Muscle of leg (tissue), 11 donors: ENCODE results near the gene ERN1. TPM values are rescaled to one million over a fixed set of nuclear protein-coding genes. Genes with fewer than 3 reads are reported as not detected.
A peak's percentile ranks its signal among the peaks of the same experiment; 100 is the strongest.

Experiments used
- DNase-seq: peaks from one replicate; pipeline ENCODE4 v3.0.0; 2013
- H3K27ac ChIP-seq: one replicate; pipeline ENCODE4 v1.5.1; 2013; ENCODE audit warnings: mild to moderate bottlenecking, low read length, control low read depth
- H3K27me3 ChIP-seq: one replicate; pipeline ENCODE4 v1.6.1; 2013; ENCODE audit warnings: low read length; ENCODE audit not compliant: control insufficient read depth, insufficient read depth
- H3K36me3 ChIP-seq: one replicate; pipeline ENCODE4 v1.6.1; 2013; ENCODE audit warnings: low read length; ENCODE audit not compliant: control insufficient read depth, insufficient read depth
- H3K4me1 ChIP-seq: one replicate; pipeline ENCODE4 v1.6.1; 2013; ENCODE audit warnings: low read length; ENCODE audit not compliant: control insufficient read depth, insufficient read depth
- H3K4me3 ChIP-seq: one replicate; pipeline ENCODE4 v1.5.1; 2013; ENCODE audit warnings: low read length, control low read depth
- H3K9me3 ChIP-seq: replicated peaks from 2 replicates; pipeline ENCODE4 v1.6.1; 2013; ENCODE audit warnings: low read depth, low read length; ENCODE audit not compliant: control insufficient read depth
- WGBS: methylation state at CpG from one replicate; pipeline ENCODE4 v1.1.5; 2013; ENCODE audit warnings: missing lambda C conversion rate; ENCODE audit not compliant: insufficient coverage; 5-methylcytosine and 5-hydroxymethylcytosine counted together
- polyA plus RNA-seq, 8 donors: library from polyadenylated mRNA; unstranded; fragments of 120-200 nt; gene quantifications; one replicate each; pipeline versions ENCODE4 v1.2.1 to v1.2.3, GENCODE V29; 2013; ENCODE audit warnings: inconsistent platforms in 1 of 8, low replicate concordance in 1 of 8; ENCODE audit not compliant: insufficient read length in 8 of 8, insufficient read depth in 1 of 8
- total RNA-seq: library from RNA; stranded (reverse); fragments of 120-200 nt; gene quantifications from one replicate; pipeline ENCODE4 v1.2.4, GENCODE V29; 2013

The ERN1 gene
- total and polyA plus RNA-seq, 9 donors, result 3.4 to 5.7 (median 4.8) TPM

DNA sequence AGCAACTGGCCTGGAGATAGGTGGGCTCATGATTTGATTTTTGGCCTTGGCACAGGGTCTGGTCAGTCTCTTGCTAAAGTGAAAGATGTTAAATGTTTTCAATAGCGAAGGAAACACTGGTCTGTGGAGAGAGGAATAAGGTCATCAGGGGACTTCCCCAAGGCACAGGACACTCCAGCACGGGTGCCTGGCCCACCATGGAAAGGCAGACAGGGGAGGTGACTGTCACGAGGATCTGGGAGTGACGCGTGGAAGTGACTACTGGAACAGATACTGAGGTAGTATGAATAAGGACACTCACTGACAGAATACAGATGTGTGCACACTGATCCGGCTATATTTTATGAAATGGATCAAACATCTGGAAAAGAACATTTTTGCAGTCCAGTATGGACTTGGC is 92.8 kb downstream of the ERN1 start:
- WGBS, result 75% methylated on average over 5 of the region's 6 CpGs
- no peaks in the 10 kb centered on the region for H3K4me1 ChIP-seq

GRCh38 chr17:64036198-64036922 is 93.6 kb downstream of the ERN1 start:
- peaks cover under 1% of the 10 kb centered on the region for H3K36me3 ChIP-seq
- no peaks in the 10 kb centered on the region for H3K4me1 ChIP-seq
- H3K27ac ChIP-seq, result no peak overlapping the region
- H3K27me3 ChIP-seq, result no peaks in the 10 kb centered on the region
- H3K9me3 ChIP-seq, result no peaks in the 10 kb centered on the region
- no peak overlapping the region for H3K4me3 ChIP-seq
- DNase-seq, result no peak
- WGBS, result 77% methylated on average over 9 of the region's 14 CpGs

More for the DNA sequence above, 92.8 kb downstream of the ERN1 start:
- Histone ChIP-seq H3K27ac (no peak overlapping the region), H3K27me3 (no peaks in the 10 kb centered on the region), H3K9me3 (no peaks in the 10 kb centered on the region), H3K36me3 (peaks cover 4% of the 10 kb centered on the region), H3K4me3 (no peak overlapping the region)
- DNase-seq, result no peak

- Histone ChIP-seq H3K9me3 (no peaks in the 10 kb centered on the region), H3K27ac (no peak overlapping the region), H3K4me1 (no peaks in the 10 kb centered on the region), H3K4me3 (no peak overlapping the region), H3K36me3 (no peaks in the 10 kb centered on the region), H3K27me3 (no peaks in the 10 kb centered on the region)
- DNase-seq, result no peak
- WGBS, result 82% methylated on average over 3 of the region's 4 CpGs
Observed at GRCh38 chr17:64032081-64032480, 97.9 kb downstream of the ERN1 start.

DNA sequence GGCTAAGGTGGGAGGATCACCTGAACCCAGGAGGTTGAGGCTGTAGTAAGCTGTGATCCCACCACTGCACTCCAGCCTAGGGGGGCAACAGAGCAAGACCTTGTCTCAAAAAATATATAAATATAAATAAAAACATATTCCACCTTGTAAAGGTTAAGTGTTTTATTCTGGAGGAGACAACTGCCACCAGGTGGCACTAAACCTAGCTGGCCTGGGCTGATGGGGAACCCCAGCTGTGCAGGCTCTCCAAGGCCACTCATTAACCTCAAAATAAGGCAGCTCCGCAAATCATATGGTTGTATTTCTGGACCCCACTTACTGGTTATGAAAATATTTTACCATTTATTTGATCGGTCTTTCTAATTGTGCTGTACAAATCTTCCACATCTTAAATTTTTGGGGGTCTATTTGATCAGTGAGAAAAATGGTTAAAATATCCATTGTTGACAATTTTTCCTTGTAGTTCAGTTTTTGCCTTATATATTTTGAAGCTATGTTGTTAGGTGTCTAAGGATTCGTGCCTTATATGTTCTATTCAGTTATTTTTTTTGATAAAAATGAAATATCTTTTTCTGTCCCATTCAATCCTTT is 101.0 kb downstream of the ERN1 start:
- H3K4me1 ChIP-seq, result peaks cover 5% of the 10 kb centered on the region
- no peaks in the 10 kb centered on the region for H3K27me3 ChIP-seq
- no peaks in the 10 kb centered on the region for H3K36me3 ChIP-seq
- DNase-seq, result peak; percentile 66
- no peak overlapping the region for H3K27ac ChIP-seq
- no CpG with 5 or more reads among the region's 3 CpGs for WGBS
- no peaks in the 10 kb centered on the region for H3K9me3 ChIP-seq
- H3K4me3 ChIP-seq, result no peak overlapping the region

GRCh38 chr17:64025732-64026294 is 104.1 kb downstream of the ERN1 start:
- DNase-seq, result peak; percentile 68
- Histone ChIP-seq H3K36me3 (no peaks in the 10 kb centered on the region), H3K27ac (no peak overlapping the region), H3K9me3 (no peaks in the 10 kb centered on the region), H3K4me3 (no peak overlapping the region), H3K27me3 (no peaks in the 10 kb centered on the region), H3K4me1 (peaks cover 6% of the 10 kb centered on the region)
- WGBS, result 4% methylated on average over 19 of the region's 21 CpGs

DNA sequence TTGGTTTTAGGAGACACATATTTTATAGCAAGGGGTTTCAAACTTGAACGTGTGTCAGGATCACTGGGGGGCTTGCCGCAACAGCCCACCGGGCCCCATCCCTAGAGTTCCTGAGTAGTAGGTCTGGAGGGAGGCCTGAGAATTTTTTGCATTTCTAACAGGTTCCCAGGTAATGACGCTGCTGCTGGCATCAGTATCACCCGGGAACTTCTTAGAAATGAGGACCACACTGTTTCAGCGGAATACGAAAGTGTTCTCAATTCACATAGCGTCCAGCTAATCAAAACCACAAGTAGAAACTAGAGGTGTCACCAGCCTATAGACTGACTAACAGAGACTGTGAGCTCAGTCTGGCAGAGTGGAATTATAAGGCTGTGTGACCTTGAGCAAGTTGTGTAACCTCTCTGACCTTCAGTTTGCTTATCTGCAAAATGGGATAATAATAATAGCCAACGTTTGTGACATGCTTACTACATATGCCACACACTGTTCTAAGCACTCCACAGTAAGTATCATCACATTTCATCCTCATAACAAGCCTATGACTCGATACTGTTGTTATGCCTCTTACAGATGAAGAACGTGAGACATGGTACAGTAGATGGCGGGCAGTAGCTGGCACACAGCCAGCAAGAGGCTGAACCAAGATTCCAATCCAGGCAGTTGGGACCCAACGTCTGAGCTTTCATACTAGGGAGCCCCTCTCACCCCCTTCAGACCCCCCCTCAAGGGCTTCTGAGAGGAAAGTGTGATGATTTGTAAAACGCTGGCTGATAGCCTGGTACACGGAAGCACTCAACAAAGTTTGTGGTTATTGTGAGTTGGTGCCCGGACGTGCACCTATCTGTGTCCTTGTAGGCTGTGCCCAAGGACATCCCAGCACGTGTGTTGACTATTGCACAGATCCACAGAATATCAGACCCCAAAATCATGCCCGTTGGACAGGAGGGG is 104.9 kb downstream of the ERN1 start:
- DNase-seq, result no peak
- 79% methylated on average over 11 of the region's 19 CpGs for WGBS
- Histone ChIP-seq H3K27ac (peak overlapping the region; percentile 44), H3K27me3 (no peaks in the 10 kb centered on the region), H3K4me3 (no peak overlapping the region), H3K4me1 (peaks cover 11% of the 10 kb centered on the region), H3K9me3 (no peaks in the 10 kb centered on the region), H3K36me3 (no peaks in the 10 kb centered on the region)

DNA sequence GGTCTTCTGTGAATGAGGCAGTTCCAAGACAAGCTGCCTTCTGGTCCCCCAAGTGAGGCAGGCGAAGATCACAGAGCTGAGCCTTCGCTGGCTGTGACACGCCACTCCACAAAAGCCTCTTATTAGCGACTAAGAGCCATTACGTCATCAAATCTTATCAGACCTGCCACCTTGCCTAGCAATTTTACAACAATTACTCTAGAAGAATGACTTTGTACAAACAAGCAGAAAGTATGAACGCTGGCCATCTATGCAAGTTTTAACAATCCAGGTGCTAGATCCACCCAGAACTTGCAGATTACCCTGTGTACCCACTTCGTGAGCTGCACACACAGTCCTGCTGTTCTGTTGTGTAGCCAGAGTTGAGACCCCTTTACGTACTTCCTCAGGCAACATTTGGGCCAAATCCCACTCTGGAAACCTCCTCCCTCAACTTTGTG is 105.7 kb downstream of the ERN1 start:
- 75% methylated on average over 8 of the region's 8 CpGs for WGBS
- Histone ChIP-seq H3K4me1 (peaks cover 13% of the 10 kb centered on the region), H3K9me3 (no peaks in the 10 kb centered on the region), H3K27me3 (no peaks in the 10 kb centered on the region), H3K36me3 (no peaks in the 10 kb centered on the region), H3K4me3 (no peak overlapping the region), H3K27ac (peak overlapping the region; percentile 44)
- DNase-seq, result no peak

DNA sequence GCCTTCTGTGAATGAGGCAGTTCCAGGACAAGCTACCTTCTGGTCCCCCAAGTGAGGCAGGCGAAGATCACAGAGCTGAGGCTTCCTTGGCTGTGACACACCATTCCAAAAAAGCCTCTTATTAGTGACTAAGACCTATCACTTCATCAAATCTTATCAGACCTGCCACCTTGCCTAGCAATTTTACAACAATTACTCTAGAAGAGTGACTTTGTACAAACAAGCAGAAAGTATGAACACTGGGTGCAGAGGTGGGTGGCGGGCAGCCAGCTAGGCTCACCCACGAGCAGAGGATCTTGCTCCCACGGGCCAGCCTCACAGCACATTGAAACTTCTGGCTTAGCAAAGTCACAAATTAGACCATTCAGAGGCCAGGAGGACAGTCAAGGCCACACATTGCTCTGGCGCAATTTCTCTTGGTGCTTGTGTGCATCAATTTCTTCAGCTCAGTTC is 107.3 kb downstream of the ERN1 start:
- H3K36me3 ChIP-seq, result no peaks in the 10 kb centered on the region
- DNase-seq, result no peak
- 80% methylated on average over 5 of the region's 5 CpGs for WGBS
- H3K4me3 ChIP-seq, result no peak overlapping the region
- no peaks in the 10 kb centered on the region for H3K9me3 ChIP-seq
- H3K27me3 ChIP-seq, result no peaks in the 10 kb centered on the region
- peaks cover 13% of the 10 kb centered on the region for H3K4me1 ChIP-seq
- no peak overlapping the region for H3K27ac ChIP-seq

- Histone ChIP-seq H3K4me3 (peak within 1 kb of the TSS; percentile 39), H3K27me3 (no peaks in the 10 kb centered on the region), H3K9me3 (no peaks in the 10 kb centered on the region), H3K36me3 (no peaks in the 10 kb centered on the region), H3K27ac (peak within 1 kb of the TSS; percentile 90), H3K4me1 (peaks cover 8% of the 10 kb centered on the region)
- peak; percentile 57 for DNase-seq
- WGBS, result 21% methylated on average over 16 of the region's 23 CpGs
Observed at GRCh38 chr17:64020056-64020766, 109.7 kb downstream of the ERN1 start, which contains the start of gene ICAM2. Gene ICAM2, minus strand, starts transcription at chr17:64020633. Its CDS starts 13,942 bp downstream, at chr17:64006691.
